Fibroblast of peridontal ligament (primary cell): ENCODE measurements around the gene ERBB4.
"Not testable (repeated sequence)": the region's sequence is repeated elsewhere in the genome, so short reads cannot be mapped to it uniquely, and the experiment has no call there.

Experiments
- DNase-seq: peaks from one replicate; pipeline ENCODE4 v3.0.0-alpha.2; 2010; ENCODE audit errors: extremely low read depth

Gene ERBB4

DNA sequence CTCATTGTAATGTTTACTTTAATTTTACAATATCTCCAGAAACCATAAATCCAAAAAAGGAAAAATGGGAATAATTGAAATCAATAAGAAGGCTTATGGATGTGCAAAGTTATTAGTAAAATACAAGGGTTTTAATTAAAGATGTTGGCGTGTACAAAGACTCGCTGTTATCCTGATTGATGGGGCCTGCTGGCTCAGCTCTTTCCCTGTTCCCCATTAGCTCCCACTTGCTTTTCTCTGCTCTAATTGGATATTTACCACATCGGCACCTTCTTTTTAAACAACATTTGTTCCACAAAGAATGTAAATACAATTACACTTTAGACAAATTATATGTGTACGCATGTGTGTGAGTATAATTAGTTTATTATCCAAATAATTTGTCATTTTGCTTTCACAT is 796.6 kb downstream of the ERBB4 start:
- DNase-seq: no peak

GRCh38 chr2:211737282-211737681 is 801.3 kb downstream of the ERBB4 start:
- no peak for DNase-seq

- no peak for DNase-seq
These were observed 808.4 kb downstream of the ERBB4 start for GRCh38 chr2:211730215-211730614.

DNA sequence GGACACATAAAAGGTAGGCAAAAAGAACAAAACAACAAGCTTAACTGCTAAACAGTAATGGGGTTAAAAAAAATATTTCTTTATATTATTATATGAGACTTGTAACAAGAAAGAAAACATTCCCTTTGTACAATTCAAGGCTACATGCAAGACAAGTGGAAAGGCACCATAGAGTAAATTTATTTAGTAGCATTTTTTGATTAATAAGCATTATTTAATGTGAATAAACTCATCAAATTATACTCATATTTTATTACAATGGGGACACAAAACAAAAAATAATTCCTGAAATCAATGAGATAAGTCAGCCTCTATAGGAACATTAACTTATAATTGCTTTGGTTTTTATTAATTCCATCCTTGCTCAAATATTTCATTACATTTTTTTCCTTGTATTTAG is 809.2 kb downstream of the ERBB4 start:
- no peak for DNase-seq

DNA sequence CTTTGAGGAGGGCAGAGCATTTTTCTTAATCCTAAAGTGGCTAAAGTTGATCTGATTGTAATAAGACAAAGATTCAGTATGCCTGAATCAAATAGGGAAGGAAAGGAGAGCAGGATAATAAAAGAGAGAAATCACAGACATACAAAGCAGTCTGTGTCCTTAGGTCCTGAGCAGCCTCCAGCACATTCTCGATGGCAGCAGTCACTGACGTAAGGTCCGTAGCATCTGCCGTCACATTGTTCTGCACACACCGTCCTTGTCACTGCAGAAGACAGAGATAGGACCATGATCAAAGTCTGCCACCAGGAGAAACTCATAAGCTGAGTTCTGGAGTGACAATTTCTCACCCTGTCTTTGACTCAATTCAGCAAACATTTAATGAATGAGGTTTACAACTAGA is 813.7 kb downstream of the ERBB4 start:
- DNase-seq: no peak

- no peak for DNase-seq
These were observed 815.2 kb downstream of the ERBB4 start for GRCh38 chr2:211723398-211723797.

- DNase-seq: no peak
These were observed 815.7 kb downstream of the ERBB4 start for GRCh38 chr2:211722928-211723327.

DNA sequence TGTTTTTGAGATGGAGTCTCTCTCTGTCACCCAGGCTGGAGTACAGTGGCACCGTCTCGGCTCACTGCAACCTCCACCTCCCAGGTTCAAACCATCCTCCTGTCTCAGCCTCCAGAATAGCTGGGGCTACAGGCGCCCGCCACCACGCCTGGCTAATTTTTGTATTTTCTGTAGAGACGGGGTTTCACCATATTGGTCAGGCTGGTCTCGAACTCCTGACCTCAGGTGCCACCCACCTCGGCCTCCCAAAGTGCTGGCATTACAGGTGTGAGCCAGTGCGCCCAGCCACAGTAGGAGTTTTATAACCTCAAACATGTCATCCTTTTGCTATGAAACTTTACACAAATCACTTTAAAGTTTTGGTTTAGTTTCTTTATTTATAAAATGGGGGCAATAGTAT is 816.7 kb downstream of the ERBB4 start:
- DNase-seq: not testable (repeated sequence)

GRCh38 chr2:211709389-211709788 is 829.2 kb downstream of the ERBB4 start:
- DNase-seq: no peak

DNA sequence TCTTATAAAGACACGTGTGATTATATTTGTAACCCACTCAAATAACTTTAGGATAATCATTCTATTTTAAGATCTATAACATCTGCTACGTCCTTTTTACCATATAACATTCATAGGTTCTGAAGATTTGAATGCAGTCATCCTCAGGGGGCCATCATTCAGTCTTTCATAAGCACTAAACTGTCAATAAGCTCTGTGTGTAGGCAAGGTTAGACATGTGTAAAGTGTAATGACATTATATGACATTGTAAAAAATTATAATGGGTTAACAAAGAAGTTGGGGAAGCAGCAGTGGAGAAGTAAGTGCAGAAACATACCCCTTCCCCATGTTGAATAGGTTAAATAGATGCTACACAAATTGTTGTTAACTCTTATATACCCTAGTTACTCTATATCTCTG is 845.9 kb downstream of the ERBB4 start:
- no peak for DNase-seq

DNA sequence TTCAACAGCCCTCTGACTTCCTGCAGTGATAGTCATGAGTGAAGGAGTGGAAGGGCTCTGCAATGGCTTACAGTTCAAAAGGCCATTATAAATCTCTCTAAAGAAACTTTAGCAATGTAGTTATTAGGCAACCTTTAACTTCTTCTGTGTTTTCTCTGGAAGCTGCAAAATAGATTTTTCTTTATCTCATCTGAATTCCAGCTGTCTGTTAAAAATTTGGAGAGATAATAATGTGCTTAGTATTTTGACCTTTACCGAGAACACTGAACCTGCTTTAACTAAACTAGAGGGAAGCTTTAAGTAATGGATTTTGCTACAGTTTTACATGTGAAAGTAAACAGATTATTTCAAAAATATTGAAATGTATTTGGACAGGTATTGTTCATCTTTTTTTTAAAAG is 847.9 kb downstream of the ERBB4 start:
- no peak for DNase-seq

DNA sequence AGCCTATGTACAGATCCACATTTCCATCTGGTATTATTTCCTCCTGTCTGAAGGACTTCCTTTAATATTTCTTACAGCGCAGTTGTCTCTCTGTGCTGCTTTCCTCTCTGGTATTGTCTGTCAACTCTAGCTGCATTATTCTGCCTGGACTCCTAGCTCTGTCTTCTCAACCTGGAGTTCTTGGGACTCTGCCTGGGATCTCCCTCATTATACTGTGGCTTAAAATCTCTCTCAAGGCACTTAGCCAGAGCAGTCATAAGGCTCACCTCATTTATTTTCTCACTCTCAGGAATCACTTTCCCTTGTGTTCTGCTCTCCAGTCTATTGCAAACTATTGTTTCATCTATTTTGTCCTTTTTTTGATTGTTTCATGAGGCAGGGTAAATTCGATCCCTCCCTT is 850.4 kb downstream of the ERBB4 start:
- DNase-seq: no peak

DNA sequence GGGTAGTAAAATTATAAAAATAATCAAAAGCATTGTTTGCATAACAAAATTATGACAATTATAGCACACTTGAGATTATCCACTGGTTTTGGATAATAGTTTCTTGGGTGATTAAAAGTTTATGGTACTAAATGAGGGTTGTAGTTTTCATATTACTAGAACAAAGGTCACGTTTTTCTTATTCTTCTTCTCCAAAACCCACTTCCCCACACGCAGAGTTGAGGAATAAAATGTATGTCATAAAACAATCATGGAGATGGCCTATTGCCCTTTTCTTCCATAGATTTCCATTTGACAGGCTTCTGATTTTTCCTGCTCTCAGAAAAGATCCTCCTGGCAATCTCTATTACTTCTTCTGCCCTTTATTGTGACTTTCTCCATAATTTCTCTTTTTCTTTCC is 863.9 kb downstream of the ERBB4 start:
- no peak for DNase-seq

- no peak for DNase-seq
These were observed 865.3 kb downstream of the ERBB4 start for GRCh38 chr2:211673133-211673905.

- DNase-seq: no peak
These were observed 866.6 kb downstream of the ERBB4 start for GRCh38 chr2:211671977-211672376.

DNA sequence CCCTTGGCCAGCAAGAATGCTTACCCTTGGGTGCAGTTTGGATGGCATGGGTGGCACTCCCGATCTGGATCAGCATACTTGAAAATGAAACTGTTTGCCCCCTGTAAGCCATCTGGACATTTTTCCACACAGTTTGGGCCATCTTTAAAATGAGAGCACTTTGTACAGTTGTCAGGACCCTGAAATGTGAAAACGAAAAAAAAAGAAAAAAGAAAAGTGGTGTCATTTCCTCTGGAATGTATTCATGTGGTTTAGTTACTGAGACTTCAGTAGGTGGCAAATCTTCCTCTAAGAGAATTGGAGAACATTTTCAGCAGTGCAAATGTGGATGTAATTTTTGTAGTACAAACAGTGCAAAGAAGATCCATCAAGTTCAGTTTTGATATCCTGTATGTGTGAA is 873.3 kb downstream of the ERBB4 start:
- no peak for DNase-seq

DNA sequence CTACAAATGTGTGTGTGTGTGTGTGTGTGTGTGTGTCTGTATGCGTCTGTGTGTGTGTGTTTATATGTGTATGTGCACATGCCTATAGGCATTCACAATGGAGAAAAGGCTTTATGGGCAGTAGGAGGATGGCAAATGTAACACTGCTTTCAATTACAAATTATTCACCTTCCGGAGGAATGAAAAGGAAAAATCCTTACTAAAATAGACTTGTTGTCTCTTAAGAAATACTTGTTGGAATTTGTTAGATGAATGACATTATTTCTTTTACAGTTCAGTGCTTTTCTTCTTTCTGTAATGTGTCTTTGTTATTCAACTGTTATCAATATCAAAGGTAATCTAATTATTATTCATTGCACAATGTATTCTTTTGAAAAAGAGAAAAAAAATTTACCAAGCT is 874.3 kb downstream of the ERBB4 start:
- DNase-seq: no peak

DNA sequence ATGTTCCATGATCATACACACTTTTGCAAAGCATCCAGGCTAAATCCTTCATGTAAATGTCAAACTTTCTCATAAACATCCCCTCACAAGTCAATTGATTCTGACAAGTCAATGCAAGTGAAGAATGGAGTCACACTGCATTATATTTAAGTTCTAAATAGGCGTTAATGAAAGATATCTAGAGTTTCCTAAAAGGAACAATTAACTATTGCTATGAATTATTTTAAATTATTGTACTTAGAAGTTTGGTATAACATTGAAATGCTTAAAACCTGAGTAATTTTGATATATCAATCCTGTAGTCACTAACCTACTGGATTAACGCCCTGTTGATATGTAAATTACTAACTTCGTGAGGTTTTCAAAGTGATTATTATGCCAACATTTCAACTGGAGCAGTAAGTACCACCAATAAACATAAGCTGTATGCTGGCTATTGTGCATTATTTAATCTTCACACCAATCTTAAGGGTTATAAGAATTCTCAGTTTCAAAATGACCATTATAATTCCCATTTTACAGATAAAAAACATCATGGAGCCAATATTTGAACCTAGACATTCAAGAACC is 884.3 kb downstream of the ERBB4 start:
- no peak for DNase-seq

DNA sequence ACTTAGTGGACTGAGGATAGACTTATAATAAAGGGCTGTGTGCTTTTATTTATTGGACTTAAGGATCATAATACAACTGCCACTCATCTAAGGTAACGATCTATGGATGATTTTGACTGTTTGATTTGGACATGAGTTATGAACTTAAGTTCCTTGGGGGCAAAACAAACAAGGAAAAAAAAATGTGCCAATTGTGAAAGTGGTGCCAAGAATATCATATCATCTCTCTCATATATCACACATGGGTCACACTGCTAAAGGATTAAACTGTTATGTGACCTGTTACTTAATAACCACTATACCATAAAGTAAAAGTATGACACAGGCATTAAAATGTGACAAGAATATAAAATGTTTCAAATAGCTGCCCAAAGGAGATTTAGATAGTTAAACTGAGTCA is 886.3 kb downstream of the ERBB4 start:
- DNase-seq: no peak

DNA sequence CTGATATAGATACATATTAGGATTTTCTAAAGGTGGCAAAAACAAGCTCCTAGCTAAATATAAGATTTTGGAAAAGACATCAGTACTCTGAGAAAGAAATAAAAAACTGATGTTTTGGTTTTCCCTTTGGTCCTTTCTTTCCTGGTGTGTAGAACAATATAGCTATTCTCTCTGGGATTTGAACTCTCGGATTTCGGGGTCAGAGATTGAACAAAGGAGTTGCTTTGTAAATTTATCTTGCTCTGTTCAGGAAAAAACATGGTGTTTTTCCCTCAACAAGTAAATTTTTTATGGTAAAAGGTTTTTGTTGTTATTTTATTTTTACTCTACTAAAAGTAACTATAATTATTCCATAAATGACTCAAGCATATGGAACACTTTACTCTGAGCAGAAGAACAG is 889.3 kb downstream of the ERBB4 start:
- no peak for DNase-seq

DNA sequence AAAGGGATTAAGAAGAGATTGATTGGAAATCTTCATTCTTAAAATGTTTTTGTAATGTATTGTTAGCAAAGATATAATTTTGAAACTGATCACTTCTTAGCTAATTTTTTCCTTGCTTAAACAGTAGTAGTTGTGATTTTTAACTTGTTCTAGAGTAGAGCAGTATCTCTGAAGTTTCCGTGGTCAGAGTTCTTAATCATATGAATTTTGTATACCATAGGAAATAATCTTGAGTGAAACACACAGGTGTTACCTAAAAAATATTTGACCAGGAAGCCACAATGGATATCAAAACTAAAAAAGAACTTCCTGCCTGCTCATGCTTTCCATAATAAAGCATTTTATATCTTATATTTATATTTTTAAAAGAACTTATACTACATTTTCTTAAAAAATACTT is 907.1 kb downstream of the ERBB4 start:
- no peak for DNase-seq

- DNase-seq: no peak
These were observed 915.5 kb downstream of the ERBB4 start for GRCh38 chr2:211623096-211623495.

GRCh38 chr2:211620986-211621385 is 917.6 kb downstream of the ERBB4 start:
- no peak for DNase-seq

DNA sequence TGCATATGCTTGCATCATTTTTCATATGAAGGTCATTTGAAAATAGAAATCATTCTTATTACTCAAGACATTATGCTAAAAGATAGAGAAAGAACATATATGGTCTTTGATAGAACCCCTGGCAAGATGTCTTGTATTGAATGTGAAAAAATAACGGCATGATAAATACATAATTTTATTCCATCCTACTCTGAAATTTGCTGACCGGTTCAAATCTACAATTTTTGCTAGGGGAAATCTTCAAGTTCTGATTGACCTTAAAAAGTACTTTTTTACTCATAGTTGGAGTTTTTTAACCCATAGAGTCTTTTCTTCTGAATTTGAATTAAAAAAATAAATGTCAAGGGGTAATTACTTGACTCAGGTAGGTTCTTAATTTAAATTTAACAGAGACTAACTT is 920.8 kb downstream of the ERBB4 start:
- DNase-seq: no peak
